OCI-LY3 (cell line): ENCODE measurements around the gene PDE4D.

Experiments
- H2AFZ ChIP-seq: fragments of 200-600, 300-600 bp; shearing (Covaris generic); 2 replicates; pipeline ENCODE4 v1.6.0; 2014; ENCODE audit warnings: antibody characterized with exemption, low read depth, low read length
- H3K27ac ChIP-seq: fragments of 200-600, 300-600 bp; sonication (generic); 2 replicates; pipeline ENCODE4 v1.5.1; 2014; ENCODE audit warnings: mild to moderate bottlenecking, low read length, moderate library complexity, mixed read lengths
- H3K27me3 ChIP-seq: fragments of 200-600, 300-600 bp; sonication (generic); 2 replicates; pipeline ENCODE4 v1.6.1; 2014; ENCODE audit warnings: low read depth, low read length, mixed read lengths
- H3K36me3 ChIP-seq: fragments of 200-600, 300-600 bp; sonication (generic); replicated peaks from 2 replicates; pipeline ENCODE3; 2014; ENCODE audit warnings: low read depth, low read length, mixed read lengths
- H3K4me1 ChIP-seq: fragments of 300-600, 200-600 bp; sonication (generic); 2 replicates; pipeline ENCODE4 v1.6.1; 2014; ENCODE audit warnings: low read length, mixed read lengths
- H3K4me2 ChIP-seq: fragments of 200-600, 300-600 bp; sonication (generic); 2 replicates; pipeline ENCODE4 v1.6.1; 2014; ENCODE audit warnings: low read length, mixed read lengths
- H3K4me3 ChIP-seq: fragments of 300-600, 200-600 bp; sonication (generic); 2 replicates; pipeline ENCODE4 v1.5.1; 2014; ENCODE audit warnings: antibody characterized with exemption, mild to moderate bottlenecking, low read length, moderate library complexity
- H3K79me2 ChIP-seq: fragments of 300-600, 200-600 bp; shearing (Covaris generic); 2 replicates; pipeline ENCODE4 v1.6.1; 2014; ENCODE audit warnings: mild to moderate bottlenecking, low read length, mixed read lengths
- H3K9ac ChIP-seq: fragments of 300-600, 200-600 bp; shearing (Covaris generic); 2 replicates; pipeline ENCODE4 v1.6.0; 2014; ENCODE audit warnings: mild to moderate bottlenecking, low read length, moderate library complexity
- H3K9me3 ChIP-seq: fragments of 200-600, 300-600 bp; shearing (Covaris generic); 2 replicates; pipeline ENCODE4 v1.6.1; 2014; ENCODE audit warnings: low read length, mixed read lengths; ENCODE audit not compliant: insufficient read depth
- H4K20me1 ChIP-seq: fragments of 200-600, 300-600 bp; sonication (generic); 2 replicates; pipeline ENCODE4 v1.6.1; 2016; ENCODE audit warnings: low read length, mixed read lengths; ENCODE audit not compliant: insufficient read depth
- EZH2phosphoT487 ChIP-seq: fragments of 200-600 bp; shearing (Covaris generic); IDR thresholded peaks from 2 replicates; pipeline ENCODE4 v1.6.1; 2018; ENCODE audit warnings: antibody characterized with exemption, mixed run types, low read depth
- TF ChIP-seq, protein P1 (sequence below): fragments of 200-600, 300-600 bp; sonication (generic); IDR thresholded peaks from 2 replicates; pipeline ENCODE4 v1.5.1; 2014; ENCODE audit warnings: antibody characterized with exemption, low read length, low read depth

PDE4D gene

DNA sequence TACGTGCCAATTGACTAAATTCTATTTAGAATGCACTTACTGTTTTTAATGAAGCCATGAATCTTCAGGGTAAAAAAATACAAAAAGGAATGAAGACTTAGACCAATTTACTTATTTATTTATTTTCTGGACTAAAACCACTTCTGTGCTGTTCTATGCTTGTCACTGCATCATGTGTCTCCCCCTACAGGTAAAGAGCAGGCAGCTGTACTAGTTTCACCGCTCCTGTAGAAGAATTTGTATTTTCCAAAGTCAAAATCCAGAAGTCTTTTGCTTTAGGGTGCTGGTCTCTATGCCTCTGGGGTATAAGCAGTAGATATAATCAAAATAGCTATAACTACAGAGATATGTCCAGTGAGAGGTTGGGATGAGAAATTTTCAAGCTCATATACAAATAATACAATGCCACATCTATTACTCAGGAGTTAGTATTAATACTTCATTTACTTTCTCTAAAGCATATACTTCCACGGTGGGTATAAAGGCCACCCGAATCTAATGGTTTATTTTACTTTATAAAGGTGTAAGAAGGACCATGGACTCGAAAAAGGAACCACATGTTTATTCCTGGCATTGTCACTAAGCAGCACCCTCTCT is 719.2 kb downstream of the PDE4D start:
- Histone ChIP-seq H3K4me1 (no peaks in the 10 kb centered on the region), H3K27ac (no peak overlapping the region), H2AFZ (no peak overlapping the region), H3K4me3 (no peak overlapping the region), H3K4me2 (no peak overlapping the region), H3K27me3 (no peaks in the 10 kb centered on the region), H3K9me3 (no peaks in the 10 kb centered on the region), H4K20me1 (no peaks in the 10 kb centered on the region), H3K36me3 (no peaks in the 10 kb centered on the region), H3K79me2 (no peaks in the 10 kb centered on the region), H3K9ac (no peak overlapping the region)
- TF ChIP-seq EZH2phosphoT487, result no peak
- TF ChIP-seq, protein P1, sequence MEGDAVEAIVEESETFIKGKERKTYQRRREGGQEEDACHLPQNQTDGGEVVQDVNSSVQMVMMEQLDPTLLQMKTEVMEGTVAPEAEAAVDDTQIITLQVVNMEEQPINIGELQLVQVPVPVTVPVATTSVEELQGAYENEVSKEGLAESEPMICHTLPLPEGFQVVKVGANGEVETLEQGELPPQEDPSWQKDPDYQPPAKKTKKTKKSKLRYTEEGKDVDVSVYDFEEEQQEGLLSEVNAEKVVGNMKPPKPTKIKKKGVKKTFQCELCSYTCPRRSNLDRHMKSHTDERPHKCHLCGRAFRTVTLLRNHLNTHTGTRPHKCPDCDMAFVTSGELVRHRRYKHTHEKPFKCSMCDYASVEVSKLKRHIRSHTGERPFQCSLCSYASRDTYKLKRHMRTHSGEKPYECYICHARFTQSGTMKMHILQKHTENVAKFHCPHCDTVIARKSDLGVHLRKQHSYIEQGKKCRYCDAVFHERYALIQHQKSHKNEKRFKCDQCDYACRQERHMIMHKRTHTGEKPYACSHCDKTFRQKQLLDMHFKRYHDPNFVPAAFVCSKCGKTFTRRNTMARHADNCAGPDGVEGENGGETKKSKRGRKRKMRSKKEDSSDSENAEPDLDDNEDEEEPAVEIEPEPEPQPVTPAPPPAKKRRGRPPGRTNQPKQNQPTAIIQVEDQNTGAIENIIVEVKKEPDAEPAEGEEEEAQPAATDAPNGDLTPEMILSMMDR, result peak; percentile 51

DNA sequence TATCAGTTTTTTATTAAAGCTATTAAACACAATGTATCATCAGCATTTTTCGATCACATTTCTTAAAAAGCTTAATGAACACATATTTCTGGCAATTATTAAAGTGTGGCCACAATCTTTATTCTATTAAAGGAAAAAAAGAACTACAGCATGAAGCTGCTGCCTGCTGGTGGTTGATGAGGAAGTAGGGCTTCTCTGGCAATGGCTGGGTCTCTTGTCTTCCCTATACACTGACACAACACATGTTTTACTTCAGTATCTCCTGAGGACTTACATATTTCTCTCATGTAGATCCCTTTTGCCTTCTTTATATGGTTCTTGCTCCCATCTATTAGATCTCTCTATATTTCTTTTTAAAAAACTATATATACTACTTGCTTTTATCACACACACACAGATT is 719.9 kb downstream of the PDE4D start:
- H4K20me1 ChIP-seq, result no peaks in the 10 kb centered on the region
- H3K36me3 ChIP-seq, result no peaks in the 10 kb centered on the region
- no peak overlapping the region for H2AFZ ChIP-seq
- no peaks in the 10 kb centered on the region for H3K27me3 ChIP-seq
- H3K4me2 ChIP-seq, result no peak overlapping the region
- no peak overlapping the region for H3K27ac ChIP-seq
- no peak overlapping the region for H3K4me3 ChIP-seq
- H3K4me1 ChIP-seq, result no peaks in the 10 kb centered on the region
- H3K9ac ChIP-seq, result no peak overlapping the region
- H3K9me3 ChIP-seq, result no peaks in the 10 kb centered on the region
- TF ChIP-seq EZH2phosphoT487, result no peak
- TF ChIP-seq, protein P1, result no peak
- H3K79me2 ChIP-seq, result no peaks in the 10 kb centered on the region

DNA sequence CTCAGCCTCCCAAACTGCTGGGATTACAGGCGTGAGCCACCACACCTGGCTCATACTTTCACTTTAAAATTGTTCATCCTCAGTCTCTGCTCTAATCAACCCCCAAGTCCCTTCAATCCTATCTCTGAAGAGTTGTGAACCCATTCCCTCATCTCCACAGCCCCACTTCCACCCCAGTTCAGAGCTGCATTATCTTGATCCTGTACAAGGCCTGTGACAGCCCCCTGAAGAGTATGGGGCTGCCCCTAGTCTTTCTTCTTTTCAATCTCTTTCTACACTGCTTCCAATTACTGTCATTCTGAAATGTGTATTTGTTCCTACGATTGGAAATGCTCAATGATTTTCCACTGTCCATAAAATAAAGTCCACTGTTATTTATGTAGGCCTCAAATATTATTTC is 722.4 kb downstream of the PDE4D start:
- no peak overlapping the region for H3K4me2 ChIP-seq
- H3K79me2 ChIP-seq, result no peaks in the 10 kb centered on the region
- no peak overlapping the region for H3K4me3 ChIP-seq
- H3K27me3 ChIP-seq, result no peaks in the 10 kb centered on the region
- H4K20me1 ChIP-seq, result no peaks in the 10 kb centered on the region
- H3K4me1 ChIP-seq, result no peaks in the 10 kb centered on the region
- no peak overlapping the region for H3K27ac ChIP-seq
- H2AFZ ChIP-seq, result no peak overlapping the region
- no peak overlapping the region for H3K9ac ChIP-seq
- H3K36me3 ChIP-seq, result no peaks in the 10 kb centered on the region
- TF ChIP-seq EZH2phosphoT487, result no peak
- TF ChIP-seq, protein P1, result no peak
- H3K9me3 ChIP-seq, result no peaks in the 10 kb centered on the region

DNA sequence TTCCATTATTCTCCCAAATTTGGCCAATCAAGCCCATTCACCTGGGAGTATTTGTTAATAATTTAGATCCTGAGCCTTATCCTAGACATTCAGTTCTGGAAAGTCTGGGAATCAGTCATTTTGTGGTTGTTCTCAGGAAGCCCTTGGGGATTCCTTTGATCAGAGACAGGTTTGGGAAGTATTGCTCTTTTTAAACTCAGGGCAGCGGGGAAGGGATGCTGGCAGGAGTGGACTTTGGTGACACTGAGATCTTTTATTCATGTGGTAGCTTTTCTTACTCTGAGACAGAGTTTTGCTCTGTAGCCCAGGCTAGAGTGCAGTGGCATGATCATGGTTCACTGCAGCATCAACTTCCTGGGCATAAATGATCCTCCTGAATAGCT is 723.8 kb downstream of the PDE4D start:
- Histone ChIP-seq H3K4me2 (no peak overlapping the region), H3K9ac (no peak overlapping the region), H2AFZ (no peak overlapping the region), H3K4me1 (no peaks in the 10 kb centered on the region), H4K20me1 (no peaks in the 10 kb centered on the region), H3K9me3 (no peaks in the 10 kb centered on the region), H3K27ac (no peak overlapping the region), H3K79me2 (no peaks in the 10 kb centered on the region), H3K4me3 (no peak overlapping the region), H3K27me3 (no peaks in the 10 kb centered on the region), H3K36me3 (no peaks in the 10 kb centered on the region)
- TF ChIP-seq, protein P1, result no peak
